Endothelial cell of umbilical vein (primary cell): Measurements from ENCODE around the gene IGFBP7. TPM values are rescaled to one million over a fixed set of nuclear protein-coding genes. Genes with fewer than 3 reads are reported as not detected.

Experiments used
- BruUV-seq: library from RNA; stranded (reverse); fragments of 400-500 nt; replicated peaks from 2 replicates; lab custom pipeline; 2021; lab: Mats Ljungman, UMichigan
- CTCF ChIA-PET: fragments of 300-600, 350-600 bp; sonication (Branson Sonifier 250); formaldehyde crosslinking; loops from one replicate; lab custom pipeline; 2021; ENCODE audit warnings: antibody characterized with exemption, inconsistent platforms; lab: Charles Lee
- POLR2A ChIA-PET: fragments of 300-600, 350-600 bp; sonication (Branson Sonifier 250); formaldehyde crosslinking; loops from one replicate; lab custom pipeline; 2021; ENCODE audit warnings: antibody characterized with exemption, inconsistent platforms; lab: Charles Lee
- DNase-seq: peaks from one replicate; pipeline ENCODE4 v3.0.0-alpha.2; 2011; ENCODE audit warnings: low read depth, low spot score
- FAIRE-seq: peaks from 2 replicates; lab custom pipeline; 2011; peaks lifted over from hg19 to GRCh38; lab: Jason Lieb, UNC
- H2AFZ ChIP-seq: 2 replicates; pipeline ENCODE4 v1.6.0; 2012; ENCODE audit warnings: low read depth, low read length, control low read depth, inconsistent platforms
- H3K27ac ChIP-seq: 2 replicates; pipeline ENCODE4 v1.5.1; 2011; ENCODE audit warnings: low read depth, mild to moderate bottlenecking, control low read depth, low read length, moderate library complexity; ENCODE audit not compliant: insufficient read depth
- H3K27me3 ChIP-seq, 2 experiments: 2 replicates each; pipeline versions ENCODE4 v1.6.0 to v1.6.1; 2011; ENCODE audit warnings: low read length in 2 of 2, mixed read lengths in 1 of 2; ENCODE audit not compliant: control insufficient read depth in 2 of 2, insufficient read depth in 2 of 2
- H3K36me3 ChIP-seq, 2 experiments: 2 replicates in 1 of 2; 3 replicates in 1 of 2; pipeline ENCODE4 v1.5.1; 2011; ENCODE audit warnings: low read length in 2 of 2, mild to moderate bottlenecking in 1 of 2, moderate library complexity in 1 of 2; ENCODE audit not compliant: control insufficient read depth in 2 of 2, insufficient read depth in 2 of 2; ENCODE audit errors: extremely low read depth in 1 of 2
- H3K4me1 ChIP-seq: 3 replicates; pipeline ENCODE4 v1.5.1; 2011; ENCODE audit warnings: mild to moderate bottlenecking, low read length; ENCODE audit not compliant: control insufficient read depth, insufficient read depth; ENCODE audit errors: extremely low read depth
- H3K4me2 ChIP-seq: 2 replicates; pipeline ENCODE4 v1.6.1; 2011; ENCODE audit warnings: low read length, control low read depth, mixed read lengths; ENCODE audit not compliant: insufficient read depth
- H3K4me3 ChIP-seq, 3 experiments: fragments of 200-600 bp in 1 of 3; sonication (generic), shearing (Covaris generic) in 1 of 3; replicated peaks in 1 of 3; 2 replicates each; pipeline ENCODE4 v1.5.1; 2011 to 2016; ENCODE audit warnings: control low read depth in 3 of 3, low read length in 3 of 3, mild to moderate bottlenecking in 2 of 3, inconsistent platforms in 1 of 3, low read depth in 1 of 3, moderate library complexity in 1 of 3; ENCODE audit not compliant: insufficient read depth in 1 of 3
- H3K79me2 ChIP-seq: 2 replicates; pipeline ENCODE4 v1.6.0; 2012; ENCODE audit warnings: low read length, inconsistent platforms; ENCODE audit not compliant: control insufficient read depth, insufficient read depth
- H3K9ac ChIP-seq: replicated peaks from 2 replicates; pipeline ENCODE3; 2011; ENCODE audit warnings: low read length, control low read depth; ENCODE audit not compliant: insufficient read depth; ENCODE audit errors: extremely low read depth
- H3K9me1 ChIP-seq: replicated peaks from 3 replicates; pipeline ENCODE4 v1.6.0; 2011; ENCODE audit warnings: mild to moderate bottlenecking, low read length; ENCODE audit not compliant: control insufficient read depth, insufficient read depth; ENCODE audit errors: extremely low read depth
- H3K9me3 ChIP-seq: replicated peaks from 2 replicates; pipeline ENCODE4 v1.5.1; 2012; ENCODE audit warnings: low read length, inconsistent platforms; ENCODE audit not compliant: control insufficient read depth, insufficient read depth
- H4K20me1 ChIP-seq: replicated peaks from 2 replicates; pipeline ENCODE3; 2011; ENCODE audit warnings: mild to moderate bottlenecking, low read length; ENCODE audit not compliant: control insufficient read depth, insufficient read depth; ENCODE audit errors: extremely low read depth
- CTCF ChIP-seq, 2 donors: IDR thresholded peaks; 1 replicate in 1 of 2; 2 replicates in 1 of 2; pipeline ENCODE4 v1.5.1; 2011; ENCODE audit warnings: low read length in 2 of 2, mild to moderate bottlenecking in 2 of 2, moderate library complexity in 2 of 2, control low read depth in 1 of 2, inconsistent platforms in 1 of 2, low read depth in 1 of 2; ENCODE audit not compliant: insufficient read depth in 1 of 2; ENCODE audit errors: extremely low read depth in 1 of 2
- EZH2 ChIP-seq: IDR thresholded peaks from 2 replicates; pipeline ENCODE4 v1.6.1; 2012; ENCODE audit warnings: borderline replicate concordance, low read depth, mild to moderate bottlenecking, moderate library complexity, low read length, inconsistent platforms; ENCODE audit not compliant: severe bottlenecking
- FOS ChIP-seq: IDR thresholded peaks from 2 replicates; pipeline ENCODE4 v1.6.1; 2011; ENCODE audit warnings: mild to moderate bottlenecking, low read length, moderate library complexity, borderline replicate concordance; ENCODE audit not compliant: insufficient read depth
- GATA2 ChIP-seq: IDR thresholded peaks from 2 replicates; pipeline ENCODE4 v1.7.0; 2011; ENCODE audit warnings: low read depth, mild to moderate bottlenecking, moderate library complexity, mixed read lengths, low read length; ENCODE audit not compliant: insufficient read length, insufficient read depth
- JUN ChIP-seq: IDR thresholded peaks from 2 replicates; pipeline ENCODE4 v1.6.1; 2011; ENCODE audit warnings: borderline replicate concordance, low read depth; ENCODE audit not compliant: insufficient read length, insufficient read depth
- MAX ChIP-seq: IDR thresholded peaks from 2 replicates; pipeline ENCODE4 v1.6.1; 2011; ENCODE audit not compliant: insufficient read depth, insufficient read length
- MYC ChIP-seq: IDR thresholded peaks from one replicate; pipeline ENCODE4 v1.6.1; 2011; ENCODE audit warnings: mild to moderate bottlenecking, low read depth, low read length
- POLR2A ChIP-seq: IDR thresholded peaks from 2 replicates; pipeline ENCODE4 v1.6.1; 2012; ENCODE audit warnings: low read depth, mild to moderate bottlenecking, control low read depth, low read length
- POLR2AphosphoS5 ChIP-seq: IDR thresholded peaks from 2 replicates; pipeline ENCODE4 v1.6.1; 2012; ENCODE audit warnings: low read depth, mild to moderate bottlenecking, control low read depth, low read length, moderate library complexity; ENCODE audit not compliant: insufficient read depth
- dilution Hi-C: fragments of 300-500 bp; cut with MboI; formaldehyde crosslinking; loops from one replicate; pipeline ENCODE4 v1.15.0; 2019; ENCODE audit warnings: low sequenced_read_pairs; ENCODE audit not compliant: extremely low pct_ligation_motif_present
- intact Hi-C: fragments of 100-400 bp; cut with micrococcal nuclease; formaldehyde crosslinking; loops from one replicate; pipeline ENCODE4 v1.10.0; 2022
- polyA plus RNA-seq, 4 experiments: library from polyadenylated mRNA; depleted of rRNA in 3 of 4; stranded (reverse) in 3 of 4; unstranded in 1 of 4; fragments of >200 nt; gene quantifications; 2 replicates each; pipeline versions ENCODE4 v1.2.1 to v1.2.3, GENCODE V29; 2011 to 2012; ENCODE audit warnings: missing spikeins in 1 of 4
- total RNA-seq: library from RNA; stranded (reverse); gene quantifications from 2 replicates; pipeline ENCODE4 v1.2.3, GENCODE V29; 2021

The IGFBP7 gene
- total and polyA plus RNA-seq, 2 donors (not counting 3 experiments of a cell fraction or from before 2014, with no cell fraction given): 526 to 770 TPM

- H2AFZ ChIP-seq: no peak overlapping the region
- CTCF ChIA-PET: interaction anchor here (0.9 to 1.3 kb wide), 2 partner anchors 14 to 23 kb away, joined by 3 to 5 read pairs; no protein-coding TSS in a partner anchor
- POLR2A ChIA-PET: no interaction called here
These were observed 29.6 kb upstream of the IGFBP7 start for GRCh38 chr4:57139783-57140182.

More at GRCh38 chr4:57139783-57140182, 29.6 kb upstream of the IGFBP7 start:
- Histone ChIP-seq H3K9ac (no peak overlapping the region), H3K27me3 (no peaks in the 10 kb centered on the region), H3K4me2 (no peak overlapping the region), H3K27ac (no peak overlapping the region), H3K4me3 (no peak overlapping the region), H3K9me1 (no peaks in the 10 kb centered on the region), H3K9me3 (no peaks in the 10 kb centered on the region), H3K79me2 (no peaks in the 10 kb centered on the region), H3K36me3 (no peaks in the 10 kb centered on the region), H3K4me1 (peaks cover 2% of the 10 kb centered on the region), H4K20me1 (no peaks in the 10 kb centered on the region)
- dilution Hi-C loops: no loop called here
- TF ChIP-seq JUN: no peak
- no peak for TF ChIP-seq EZH2
- TF ChIP-seq POLR2AphosphoS5: no peak
- no peak for TF ChIP-seq MAX
- no peak for TF ChIP-seq POLR2A
- TF ChIP-seq CTCF (IDR thresholded peaks at IDR 0.05; ENCODE audit: extremely low read depth in 1 of 2, insufficient read depth in 1 of 2, low read depth in 1 of 2, low read length in 2 of 2): no peak
- TF ChIP-seq GATA2: no peak
- TF ChIP-seq FOS: no peak
- no peak for TF ChIP-seq MYC
- FAIRE-seq: no peak
- no peak for DNase-seq
- intact Hi-C loops: no loop called here
- no TSS peak for BruUV-seq
